GM21786 (cell line): ENCODE data around the gene CHN2.

Experiments
- ATAC-seq: cut with Tn5 transposase; IDR thresholded peaks from one replicate; pipeline ENCODE4 v1.9.1; 2021; ENCODE audit not compliant: unreplicated experiment

Gene CHN2

GRCh38 chr7:29485339-29486190 lies 291.0 kb downstream of the CHN2 start:
- ATAC-seq: no peak

GRCh38 chr7:29486191-29486700 lies 291.7 kb downstream of the CHN2 start:
- ATAC-seq: no peak

- no peak for ATAC-seq
Measured at GRCh38 chr7:29487424-29487823, 292.8 kb downstream of the CHN2 start.

- no peak for ATAC-seq
Measured at GRCh38 chr7:29488203-29488970, 293.8 kb downstream of the CHN2 start.

- ATAC-seq: no peak
Measured at GRCh38 chr7:29488977-29489376, 294.4 kb downstream of the CHN2 start.

- ATAC-seq: no peak
Measured at GRCh38 chr7:29490094-29490607, 295.6 kb downstream of the CHN2 start.

- no peak for ATAC-seq
Measured at GRCh38 chr7:29494350-29494749, 299.8 kb downstream of the CHN2 start.

GRCh38 chr7:29495653-29496052 lies 301.1 kb downstream of the CHN2 start:
- ATAC-seq: no peak

GRCh38 chr7:29496355-29497020 lies 301.9 kb downstream of the CHN2 start:
- no peak for ATAC-seq

GRCh38 chr7:29499932-29500331 lies 305.4 kb downstream of the CHN2 start:
- ATAC-seq: no peak

GRCh38 chr7:29500719-29501118 lies 306.1 kb downstream of the CHN2 start:
- no peak for ATAC-seq

GRCh38 chr7:29502133-29502532 lies 307.6 kb downstream of the CHN2 start:
- ATAC-seq: no peak

GRCh38 chr7:29505931-29506330 lies 311.4 kb downstream of the CHN2 start:
- ATAC-seq: no peak

GRCh38 chr7:29508608-29509007 lies 314.0 kb downstream of the CHN2 start:
- ATAC-seq: no peak

- ATAC-seq: no peak
Measured at GRCh38 chr7:29510028-29510427, 315.5 kb downstream of the CHN2 start.

- ATAC-seq: no peak
Measured at GRCh38 chr7:29511337-29511736, 316.8 kb downstream of the CHN2 start.

- no peak for ATAC-seq
Measured at GRCh38 chr7:29511851-29512250, 317.3 kb downstream of the CHN2 start.

- ATAC-seq: no peak
Measured at GRCh38 chr7:29516491-29516890, 321.9 kb downstream of the CHN2 start.

GRCh38 chr7:29518616-29519015 lies 324.0 kb downstream of the CHN2 start:
- no peak for ATAC-seq

- no peak for ATAC-seq
Measured at GRCh38 chr7:29523728-29524127, 329.2 kb downstream of the CHN2 start.

- no peak for ATAC-seq
Measured at GRCh38 chr7:29527505-29528108, 333.0 kb downstream of the CHN2 start.
